Upper lobe of left lung (tissue), 4 donors: ENCODE data around the gene CATSPER1.

Experiments used
- CTCF ChIP-seq, 6 experiments: fragments of 450-650 bp in 4 of 6; fragments of 200-600 bp in 2 of 6; sonication (generic) in 2 of 6; IDR thresholded peaks; one replicate each; pipeline ENCODE4 v1.5.1; 2016 to 2019; ENCODE audit warnings: antibody characterized with exemption in 6 of 6
- EP300 ChIP-seq, 4 donors: sonication (generic); formaldehyde crosslinking; IDR thresholded peaks; one replicate each; pipeline ENCODE4 v1.5.1; 2017; ENCODE audit warnings: antibody characterized with exemption in 4 of 4, control low read depth in 2 of 4
- POLR2A ChIP-seq, 4 donors: fragments of 450-650 bp; IDR thresholded peaks; one replicate each; pipeline ENCODE4 v1.5.1; 2016 to 2017; ENCODE audit warnings: antibody characterized with exemption in 4 of 4, mild to moderate bottlenecking in 2 of 4
- POLR2AphosphoS5 ChIP-seq, 2 donors: sonication (generic); formaldehyde crosslinking; IDR thresholded peaks; one replicate each; pipeline ENCODE4 v1.5.1; 2017; ENCODE audit warnings: antibody characterized with exemption in 2 of 2

- TF ChIP-seq POLR2A (IDR thresholded peaks at IDR 0.05) (no peak), CTCF (IDR thresholded peaks at IDR 0.05) (no peak), POLR2AphosphoS5 (IDR thresholded peaks at IDR 0.05) (no peak), EP300 (IDR thresholded peaks at IDR 0.05) (no peak)
These were observed 42.8 kb upstream of the CATSPER1 start for GRCh38 chr11:66068923-66069714.
